CD14-positive monocyte (primary cell): ENCODE measurements around the gene ZFP1. TPM values are rescaled to one million over a fixed set of nuclear protein-coding genes. Genes with fewer than 3 reads are reported as not detected.

Source experiments
- DNase-seq, 3 donors: peaks; one replicate each; pipeline ENCODE4 v3.0.0-alpha.2; 2011 to 2022
- H2AFZ ChIP-seq: 2 replicates; pipeline ENCODE4 v1.6.0; 2012; ENCODE audit warnings: mild to moderate bottlenecking, low read depth, low read length, inconsistent platforms; ENCODE audit not compliant: insufficient read depth, poor library complexity, severe bottlenecking
- H3K27ac ChIP-seq, 2 donors: 1 replicate in 1 of 2; 2 replicates in 1 of 2; pipeline ENCODE4 v1.5.1; 2012 to 2013; ENCODE audit warnings: low read length in 2 of 2, control low read depth in 1 of 2, inconsistent platforms in 1 of 2, low read depth in 1 of 2, mild to moderate bottlenecking in 1 of 2
- H3K27me3 ChIP-seq, 2 donors: one replicate each; pipeline versions ENCODE4 v1.6.0 to v1.6.1; 2011 to 2013; ENCODE audit warnings: low read length in 2 of 2; ENCODE audit not compliant: control insufficient read depth in 2 of 2, insufficient read depth in 2 of 2
- H3K36me3 ChIP-seq, 2 donors: replicated peaks in 1 of 2; 1 replicate in 1 of 2; 2 replicates in 1 of 2; pipeline versions ENCODE4 v1.5.1 to v1.6.1; 2012 to 2013; ENCODE audit warnings: low read length in 2 of 2, control low read depth in 1 of 2, inconsistent platforms in 1 of 2, mild to moderate bottlenecking in 1 of 2; ENCODE audit not compliant: insufficient read depth in 2 of 2, control insufficient read depth in 1 of 2
- H3K4me1 ChIP-seq, 2 donors: 1 replicate in 1 of 2; 2 replicates in 1 of 2; pipeline versions ENCODE4 v1.5.1 to v1.6.1; 2012 to 2013; ENCODE audit warnings: low read length in 2 of 2, control low read depth in 1 of 2, inconsistent platforms in 1 of 2, mild to moderate bottlenecking in 1 of 2, moderate library complexity in 1 of 2; ENCODE audit not compliant: insufficient read depth in 2 of 2, control insufficient read depth in 1 of 2
- H3K4me2 ChIP-seq: replicated peaks from 2 replicates; pipeline ENCODE3; 2012; ENCODE audit warnings: low read length, moderate library complexity, mild to moderate bottlenecking; ENCODE audit not compliant: poor library complexity, severe bottlenecking; ENCODE audit errors: extremely low read depth
- H3K4me3 ChIP-seq, 3 experiments: fragments of 200-600 bp in 1 of 3; sonication (generic) in 1 of 3; replicated peaks in 1 of 3; 1 replicate in 2 of 3; 2 replicates in 1 of 3; pipeline ENCODE4 v1.5.1; 2011 to 2013; ENCODE audit warnings: low read length in 3 of 3, mild to moderate bottlenecking in 3 of 3, control low read depth in 2 of 3, low read depth in 2 of 3, inconsistent platforms in 1 of 3, moderate library complexity in 1 of 3
- H3K79me2 ChIP-seq: 2 replicates; pipeline ENCODE4 v1.6.0; 2012; ENCODE audit warnings: mild to moderate bottlenecking, control low read depth, inconsistent platforms, low read length, moderate library complexity; ENCODE audit not compliant: insufficient read depth
- H3K9ac ChIP-seq: 2 replicates; pipeline ENCODE4 v1.6.0; 2017; ENCODE audit warnings: low read length, mild to moderate bottlenecking; ENCODE audit not compliant: insufficient read depth, poor library complexity, severe bottlenecking
- H3K9me3 ChIP-seq, 2 donors: replicated peaks in 1 of 2; 1 replicate in 1 of 2; 2 replicates in 1 of 2; pipeline versions ENCODE4 v1.5.1 to v1.6.1; 2012 to 2013; ENCODE audit warnings: low read length in 2 of 2, control low read depth in 1 of 2; ENCODE audit not compliant: control insufficient read depth in 1 of 2, insufficient read depth in 1 of 2
- H4K20me1 ChIP-seq: 2 replicates; pipeline ENCODE4 v1.6.0; 2012; ENCODE audit warnings: mild to moderate bottlenecking, low read length, control low read depth, moderate library complexity; ENCODE audit not compliant: insufficient read depth
- H3K27ac Mint-ChIP-seq, 7 donors: one replicate each; pipeline ENCODE4 v1.8.0; 2020; ENCODE audit warnings: mild to moderate bottlenecking in 7 of 7, mixed read lengths in 7 of 7, moderate library complexity in 6 of 7, inconsistent platforms in 2 of 7
- H3K27me3 Mint-ChIP-seq, 3 donors: one replicate each; pipeline ENCODE4 v1.8.0; 2021 to 2022; ENCODE audit warnings: low read depth in 3 of 3, mild to moderate bottlenecking in 3 of 3, mixed read lengths in 3 of 3, moderate library complexity in 3 of 3, inconsistent platforms in 1 of 3
- H3K36me3 Mint-ChIP-seq, 2 donors: one replicate each; pipeline ENCODE4 v1.8.0; 2020; ENCODE audit warnings: mixed read lengths in 2 of 2, inconsistent platforms in 1 of 2, mild to moderate bottlenecking in 1 of 2
- H3K4me1 Mint-ChIP-seq: one replicate; pipeline ENCODE4 v1.8.0; 2020; ENCODE audit warnings: mild to moderate bottlenecking, mixed read lengths
- H3K4me3 Mint-ChIP-seq, 2 donors: one replicate each; pipeline ENCODE4 v1.8.0; 2020; ENCODE audit warnings: mild to moderate bottlenecking in 2 of 2, mixed read lengths in 2 of 2, moderate library complexity in 1 of 2
- H3K9me3 Mint-ChIP-seq, 7 donors: one replicate each; pipeline ENCODE4 v1.8.0; 2020 to 2022; ENCODE audit warnings: mixed read lengths in 7 of 7, mild to moderate bottlenecking in 6 of 7, moderate library complexity in 6 of 7, inconsistent platforms in 2 of 7
- WGBS: methylation state at CpG from one replicate; pipeline ENCODE4 v1.1.5; 2013; ENCODE audit warnings: missing lambda C conversion rate; ENCODE audit not compliant: insufficient coverage; 5-methylcytosine and 5-hydroxymethylcytosine counted together
- intact Hi-C, 2 donors: fragments of 100-400 bp; cut with micrococcal nuclease; formaldehyde crosslinking; loops; one replicate each; pipeline versions ENCODE4 v1.15.0 to v1.15.1; 2023
- polyA plus RNA-seq, 3 donors: library from polyadenylated mRNA; depleted of rRNA in 1 of 3; unstranded in 2 of 3; stranded (reverse) in 1 of 3; fragments of 300-500 nt in 2 of 3; fragments of >200 nt in 1 of 3; fragmentation: Illumina TruSeq in 2 of 3; gene quantifications; 1 replicate in 2 of 3; 2 replicates in 1 of 3; pipeline ENCODE4 v1.2.3, GENCODE V29; 2012 to 2021
- TF ChIP-seq, protein P1 (sequence below): fragments of 200-600 bp; IDR thresholded peaks from one replicate; pipeline ENCODE4 v1.8.0; 2022; ENCODE audit warnings: antibody characterized with exemption, mild to moderate bottlenecking

Gene ZFP1
- polyA plus RNA-seq, 3 donors = 1.8 to 4.0 (median 3.4) TPM

DNA sequence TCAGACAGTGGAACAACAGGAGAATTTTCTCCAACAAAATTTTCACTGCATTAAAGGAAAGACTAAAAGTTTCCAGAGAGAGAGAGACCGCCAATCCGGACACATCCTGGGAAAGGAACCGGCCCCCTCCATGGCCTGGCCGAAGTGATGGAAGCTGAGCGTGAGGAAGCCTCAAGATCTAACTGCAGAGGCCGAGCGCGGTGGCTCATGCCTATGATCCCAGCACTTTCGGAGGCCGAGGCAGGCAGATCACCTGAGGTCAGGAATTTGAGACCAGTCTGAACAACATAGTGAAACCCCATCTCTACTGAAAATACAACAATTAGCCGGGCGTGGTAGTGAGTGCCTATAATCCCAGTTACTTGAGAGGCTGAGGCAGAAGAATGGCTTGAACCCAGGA is 54.8 kb downstream of the ZFP1 start:
- intact Hi-C loops = no loop called here
- Histone ChIP-seq H3K4me3 (no peak overlapping the region), H3K4me2 (no peak overlapping the region), H3K36me3 (no peaks in the 10 kb centered on the region), H3K9me3 (no peaks in the 10 kb centered on the region), H4K20me1 (no peaks in the 10 kb centered on the region), H2AFZ (no peak overlapping the region), H3K27ac (no peak overlapping the region), H3K27me3 (peaks cover 2 to 31% of the 10 kb centered on the region in 2 donors), H3K79me2 (no peaks in the 10 kb centered on the region), H3K9ac (no peak overlapping the region), H3K4me1 (no peaks in the 10 kb centered on the region)
- DNase-seq = no peak
- WGBS = 98% methylated on average over 8 of the region's 12 CpGs
- Mint-ChIP-seq H3K4me3 (no peak overlapping the region), H3K36me3 (no peaks in the 10 kb centered on the region), H3K9me3 (peaks cover 0 to 3% (median 0%) of the 10 kb centered on the region in 7 donors), H3K4me1 (peaks cover 4% of the 10 kb centered on the region), H3K27ac (no peak overlapping the region), H3K27me3 (peaks cover 54 to 78% (median 59%) of the 10 kb centered on the region in 3 donors)
- TF ChIP-seq, protein P1, sequence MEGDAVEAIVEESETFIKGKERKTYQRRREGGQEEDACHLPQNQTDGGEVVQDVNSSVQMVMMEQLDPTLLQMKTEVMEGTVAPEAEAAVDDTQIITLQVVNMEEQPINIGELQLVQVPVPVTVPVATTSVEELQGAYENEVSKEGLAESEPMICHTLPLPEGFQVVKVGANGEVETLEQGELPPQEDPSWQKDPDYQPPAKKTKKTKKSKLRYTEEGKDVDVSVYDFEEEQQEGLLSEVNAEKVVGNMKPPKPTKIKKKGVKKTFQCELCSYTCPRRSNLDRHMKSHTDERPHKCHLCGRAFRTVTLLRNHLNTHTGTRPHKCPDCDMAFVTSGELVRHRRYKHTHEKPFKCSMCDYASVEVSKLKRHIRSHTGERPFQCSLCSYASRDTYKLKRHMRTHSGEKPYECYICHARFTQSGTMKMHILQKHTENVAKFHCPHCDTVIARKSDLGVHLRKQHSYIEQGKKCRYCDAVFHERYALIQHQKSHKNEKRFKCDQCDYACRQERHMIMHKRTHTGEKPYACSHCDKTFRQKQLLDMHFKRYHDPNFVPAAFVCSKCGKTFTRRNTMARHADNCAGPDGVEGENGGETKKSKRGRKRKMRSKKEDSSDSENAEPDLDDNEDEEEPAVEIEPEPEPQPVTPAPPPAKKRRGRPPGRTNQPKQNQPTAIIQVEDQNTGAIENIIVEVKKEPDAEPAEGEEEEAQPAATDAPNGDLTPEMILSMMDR = no peak

GRCh38 chr16:75203667-75204409 is 55.5 kb downstream of the ZFP1 start:
- H2AFZ ChIP-seq = no peak overlapping the region
- 87% methylated on average over 12 of the region's 13 CpGs for WGBS
- H3K4me1 ChIP-seq = no peaks in the 10 kb centered on the region
- H3K4me3 ChIP-seq = no peak overlapping the region
- Mint-ChIP-seq H3K4me3 (peak overlapping the region in 1 of 2 donors; percentile 53), H3K27ac (no peak overlapping the region), H3K4me1 (peaks cover 4% of the 10 kb centered on the region), H3K27me3 (peaks cover 52 to 78% (median 59%) of the 10 kb centered on the region in 3 donors), H3K36me3 (no peaks in the 10 kb centered on the region), H3K9me3 (peaks cover 0 to 3% (median 0%) of the 10 kb centered on the region in 7 donors)
- no peak overlapping the region for H3K9ac ChIP-seq
- H3K27me3 ChIP-seq = peaks cover 0 to 29% of the 10 kb centered on the region in 2 donors
- no peaks in the 10 kb centered on the region for H3K79me2 ChIP-seq
- no peak for DNase-seq
- no peaks in the 10 kb centered on the region for H4K20me1 ChIP-seq
- H3K36me3 ChIP-seq = no peaks in the 10 kb centered on the region
- TF ChIP-seq, protein P1 = no peak
- intact Hi-C loops = no loop called here
- no peaks in the 10 kb centered on the region for H3K9me3 ChIP-seq
- H3K4me2 ChIP-seq = no peak overlapping the region
- H3K27ac ChIP-seq = no peak overlapping the region
